GM12875 (cell line): ENCODE data around the gene ZNF384.

ENCODE experiments used
- H3K4me3 ChIP-seq: one replicate; pipeline ENCODE4 v1.5.1; 2011; ENCODE audit warnings: low read depth, low read length, control low read depth
- CTCF ChIP-seq: IDR thresholded peaks from 2 replicates; pipeline ENCODE4 v1.5.1; 2011; ENCODE audit warnings: low read depth, mild to moderate bottlenecking, control low read depth, inconsistent platforms, low read length, moderate library complexity, borderline replicate concordance; ENCODE audit not compliant: insufficient read depth

Gene ZNF384

DNA sequence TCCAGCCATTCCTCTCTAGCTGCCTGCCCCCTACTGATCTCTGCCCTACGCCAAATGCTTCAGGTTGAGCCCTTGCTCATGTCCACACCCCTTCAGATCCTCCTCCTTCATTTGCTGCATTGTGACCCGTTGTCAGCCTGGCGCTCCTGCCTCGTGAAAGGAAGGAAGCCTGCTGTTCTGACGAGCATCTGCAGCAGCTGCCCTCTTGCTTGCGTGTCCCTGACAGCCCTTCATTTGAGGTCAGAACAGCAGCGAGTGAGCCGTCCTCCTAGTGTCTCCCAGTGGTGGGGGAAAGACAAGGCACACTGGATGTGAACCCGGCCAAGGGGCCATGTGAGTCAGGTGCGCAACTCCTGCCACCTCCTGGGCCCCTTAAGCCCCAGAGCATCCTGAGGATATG lies 14.5 kb upstream of the ZNF384 start:
- no peak for TF ChIP-seq CTCF
- H3K4me3 ChIP-seq: no peak overlapping the region

GRCh38 chr12:6701078-6701768 lies 12.0 kb upstream of the ZNF384 start:
- no peak for TF ChIP-seq CTCF
- H3K4me3 ChIP-seq: no peak overlapping the region

DNA sequence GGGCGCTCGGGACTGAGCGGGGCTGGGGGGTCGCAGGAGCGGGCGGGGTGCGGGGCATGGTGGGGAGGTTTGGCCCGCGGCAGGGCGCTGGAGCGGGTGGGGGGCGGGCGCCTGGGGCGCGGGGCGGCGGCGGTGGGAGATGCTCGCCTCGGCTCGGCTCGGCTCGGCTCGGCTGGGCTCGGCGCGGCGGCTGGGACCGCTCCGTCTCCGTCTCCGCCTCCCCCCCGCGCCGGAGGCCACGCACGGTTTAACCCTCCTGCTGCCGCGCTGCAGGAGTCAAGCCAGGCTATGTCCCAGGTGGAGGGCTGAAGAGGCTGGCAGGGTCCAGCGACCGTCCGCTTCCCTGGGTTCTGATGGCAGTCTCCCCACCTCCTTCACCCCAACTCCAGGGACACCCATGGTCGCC lies 11.5 kb upstream of the ZNF384 start, which contains the start of gene PIANP:
Gene PIANP, minus strand, starts transcription at position 170 of the 406 bp plus-strand sequence. CDS start 2,754 bp downstream, outside the sequence.
- no peak within 1 kb of the TSS for H3K4me3 ChIP-seq
- no peak for TF ChIP-seq CTCF

GRCh38 chr12:6699989-6700645 lies 10.9 kb upstream of the ZNF384 start:
- no peak overlapping the region for H3K4me3 ChIP-seq
- TF ChIP-seq CTCF: no peak

DNA sequence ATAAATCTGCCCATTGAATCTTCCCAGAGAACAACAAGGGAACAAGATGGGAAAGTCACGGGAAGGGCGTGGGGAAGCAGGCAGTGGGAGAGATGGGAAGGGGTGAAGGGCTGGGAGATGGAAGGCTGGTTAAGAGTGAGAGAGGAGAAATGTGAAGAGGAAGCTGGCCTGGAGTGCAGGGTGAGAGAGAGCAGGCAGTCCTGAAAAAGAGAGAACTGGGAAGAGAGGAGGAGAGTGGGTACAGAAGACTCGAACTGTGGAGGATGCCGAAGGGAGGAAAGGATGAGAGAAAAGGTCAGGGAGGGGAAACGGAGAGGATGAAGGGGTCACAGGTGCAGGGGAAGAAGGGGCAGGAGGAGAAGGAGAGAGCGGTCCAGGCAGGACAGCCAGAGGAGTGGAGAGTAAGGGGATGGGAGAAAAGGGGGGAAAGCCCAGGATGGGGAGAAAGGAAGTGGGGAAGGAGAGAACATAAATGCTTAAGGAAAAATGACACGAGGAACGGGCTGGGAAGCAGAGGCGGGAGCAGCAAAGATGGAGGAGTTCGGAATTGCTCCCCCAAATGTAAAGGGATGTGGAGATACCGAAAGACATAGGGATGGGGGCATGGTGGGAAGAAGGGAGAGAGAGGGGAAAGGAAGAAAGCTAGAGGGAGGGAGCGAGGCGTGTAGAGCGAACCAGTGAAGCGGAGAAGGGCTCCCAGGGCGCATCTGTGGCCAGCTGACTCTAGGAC lies 10.2 kb upstream of the ZNF384 start:
- no peak overlapping the region for H3K4me3 ChIP-seq
- no peak for TF ChIP-seq CTCF

DNA sequence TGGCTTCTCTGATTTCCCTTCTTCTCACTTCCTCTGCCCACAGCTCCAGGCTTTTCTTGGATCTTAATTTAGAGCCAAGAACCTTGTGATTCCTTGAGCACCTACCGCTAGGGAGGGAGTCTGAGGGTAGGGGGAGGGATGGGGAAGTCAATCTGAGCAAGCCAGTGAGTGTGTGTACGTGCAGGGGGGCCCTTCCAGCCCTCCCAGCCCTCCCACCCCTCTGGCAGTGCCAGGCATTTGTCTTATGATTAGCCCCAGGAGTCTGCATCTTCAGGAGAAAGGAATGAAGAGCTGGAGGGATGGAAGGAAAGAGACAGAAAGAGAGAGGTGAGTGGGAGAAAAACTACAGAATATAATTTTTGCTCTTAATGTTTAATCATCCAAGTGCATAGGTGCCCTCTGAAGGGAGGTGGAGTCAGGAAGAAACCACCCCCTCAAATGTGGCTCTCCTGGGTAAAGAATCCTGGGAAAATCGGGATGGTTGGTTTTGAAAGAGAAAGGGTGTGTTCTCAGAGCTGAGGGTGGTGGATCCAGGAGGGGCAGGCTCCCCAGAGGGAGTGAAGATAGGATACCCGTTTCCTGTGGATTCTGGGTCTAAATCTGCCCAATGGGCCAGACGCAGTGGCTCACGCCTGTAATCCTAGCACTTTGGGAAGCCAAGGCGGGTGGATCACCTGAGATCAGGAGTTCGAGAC lies 9.3 kb upstream of the ZNF384 start:
- no peak overlapping the region for H3K4me3 ChIP-seq
- no peak for TF ChIP-seq CTCF
